Measurements from ENCODE around the gene RANBP9.

- no peak for TF ChIP-seq CTCF (IDR thresholded peaks at IDR 0.05 in 4 of 5, conservative IDR thresholded peaks at IDR 0.05 in 1 of 5)
- TF ChIP-seq POLR2A (IDR thresholded peaks at IDR 0.05) = no peak
Measured at GRCh38 chr6:13663986-13664385, 47.6 kb downstream of the RANBP9 start.

All from gastrocnemius medialis (tissue), 4 donors.